Coronary artery (tissue), 2 donors: ENCODE measurements around the gene SUZ12.
A peak's percentile ranks its signal among the peaks of the same experiment; 100 is the strongest.
"Not testable (repeated sequence)": the region's sequence is repeated elsewhere in the genome, so short reads cannot be mapped to it uniquely, and the experiment has no call there.

Experiments
- DNase-seq: peaks from one replicate; pipeline ENCODE4 v3.0.0-alpha.2; 2017; ENCODE audit warnings: low spot score
- H3K27ac ChIP-seq, 2 donors: fragments of 200-600 bp; sonication (generic); one replicate each; pipeline ENCODE4 v1.5.1; 2016 to 2019
- H3K4me3 ChIP-seq: fragments of 200-600 bp; sonication (generic); 2 replicates; pipeline ENCODE4 v1.5.1; 2016; ENCODE audit warnings: mild to moderate bottlenecking, moderate library complexity
- TF ChIP-seq, protein P1 (sequence below): fragments of 200-600 bp; sonication (generic); IDR thresholded peaks from one replicate; pipeline ENCODE4 v1.5.1; 2019; ENCODE audit warnings: antibody characterized with exemption

The SUZ12 gene

DNA sequence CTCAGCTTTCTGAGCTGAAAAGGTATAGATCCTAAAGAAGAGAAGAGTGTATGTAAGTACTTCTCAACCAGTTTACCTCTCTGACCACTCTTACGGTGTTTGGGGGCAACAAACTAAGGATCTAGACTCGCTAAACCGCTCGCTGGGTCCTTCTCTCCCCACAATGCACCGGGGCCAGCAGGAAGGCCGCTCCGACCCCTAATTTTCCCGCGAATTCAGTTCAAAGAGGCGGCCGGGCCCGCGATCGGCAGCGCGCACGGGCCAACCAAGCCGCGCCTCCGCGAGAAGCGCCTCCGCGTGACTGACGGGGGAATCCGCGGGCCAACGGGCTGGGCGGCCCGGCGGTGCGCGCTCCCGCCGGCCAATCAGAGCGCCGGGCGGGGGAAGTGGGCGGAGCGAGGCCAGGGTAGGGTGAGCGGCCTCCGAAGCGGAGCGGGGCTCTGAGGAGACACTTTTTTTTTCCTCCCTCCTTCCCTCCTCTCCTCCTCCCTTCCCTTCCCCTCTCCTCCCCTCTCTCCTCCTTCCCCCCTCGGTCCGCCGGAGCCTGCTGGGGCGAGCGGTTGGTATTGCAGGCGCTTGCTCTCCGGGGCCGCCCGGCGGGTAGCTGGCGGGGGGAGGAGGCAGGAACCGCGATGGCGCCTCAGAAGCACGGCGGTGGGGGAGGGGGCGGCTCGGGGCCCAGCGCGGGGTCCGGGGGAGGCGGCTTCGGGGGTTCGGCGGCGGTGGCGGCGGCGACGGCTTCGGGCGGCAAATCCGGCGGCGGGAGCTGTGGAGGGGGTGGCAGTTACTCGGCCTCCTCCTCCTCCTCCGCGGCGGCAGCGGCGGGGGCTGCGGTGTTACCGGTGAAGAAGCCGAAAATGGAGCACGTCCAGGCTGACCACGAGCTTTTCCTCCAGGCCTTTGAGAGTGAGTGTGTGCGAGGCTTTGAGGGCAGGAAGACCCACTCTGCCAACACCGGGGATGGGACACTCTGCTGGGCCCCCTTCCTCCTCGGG lies at the start of gene SUZ12:
TSS of gene SUZ12 (plus strand) at position 393 of the 995 bp plus-strand sequence. CDS start at position 633, 240 bp downstream.
- Histone ChIP-seq H3K4me3 (peak within 1 kb of the TSS; percentile 87), H3K27ac (peak within 1 kb of the TSS; percentile 70 to 96)
- peak; percentile 89 for DNase-seq

DNA sequence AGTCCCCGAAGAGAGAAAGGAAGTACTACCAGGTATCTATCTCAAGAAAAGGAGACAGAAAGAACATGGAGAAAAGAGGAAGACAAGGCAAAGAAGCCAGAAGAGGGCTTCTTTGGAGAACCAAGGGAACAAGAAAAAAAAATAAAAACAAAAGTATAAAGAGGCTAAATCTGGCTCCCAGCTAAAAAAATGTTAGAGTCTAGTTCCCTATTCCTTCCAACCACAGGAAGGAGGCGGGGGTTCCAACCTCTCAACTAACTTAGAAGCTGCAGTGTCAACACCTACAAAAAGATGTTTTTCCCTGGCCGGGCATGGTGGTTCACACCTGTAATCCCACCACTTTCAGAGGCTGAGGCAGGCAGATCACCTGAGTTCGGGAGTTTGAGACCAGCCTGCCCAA lies 48.7 kb upstream of the SUZ12 start:
- DNase-seq, result no peak
- no peak overlapping the region for H3K27ac ChIP-seq
- no peak overlapping the region for H3K4me3 ChIP-seq
- TF ChIP-seq, protein P1, sequence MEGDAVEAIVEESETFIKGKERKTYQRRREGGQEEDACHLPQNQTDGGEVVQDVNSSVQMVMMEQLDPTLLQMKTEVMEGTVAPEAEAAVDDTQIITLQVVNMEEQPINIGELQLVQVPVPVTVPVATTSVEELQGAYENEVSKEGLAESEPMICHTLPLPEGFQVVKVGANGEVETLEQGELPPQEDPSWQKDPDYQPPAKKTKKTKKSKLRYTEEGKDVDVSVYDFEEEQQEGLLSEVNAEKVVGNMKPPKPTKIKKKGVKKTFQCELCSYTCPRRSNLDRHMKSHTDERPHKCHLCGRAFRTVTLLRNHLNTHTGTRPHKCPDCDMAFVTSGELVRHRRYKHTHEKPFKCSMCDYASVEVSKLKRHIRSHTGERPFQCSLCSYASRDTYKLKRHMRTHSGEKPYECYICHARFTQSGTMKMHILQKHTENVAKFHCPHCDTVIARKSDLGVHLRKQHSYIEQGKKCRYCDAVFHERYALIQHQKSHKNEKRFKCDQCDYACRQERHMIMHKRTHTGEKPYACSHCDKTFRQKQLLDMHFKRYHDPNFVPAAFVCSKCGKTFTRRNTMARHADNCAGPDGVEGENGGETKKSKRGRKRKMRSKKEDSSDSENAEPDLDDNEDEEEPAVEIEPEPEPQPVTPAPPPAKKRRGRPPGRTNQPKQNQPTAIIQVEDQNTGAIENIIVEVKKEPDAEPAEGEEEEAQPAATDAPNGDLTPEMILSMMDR, result no peak

DNA sequence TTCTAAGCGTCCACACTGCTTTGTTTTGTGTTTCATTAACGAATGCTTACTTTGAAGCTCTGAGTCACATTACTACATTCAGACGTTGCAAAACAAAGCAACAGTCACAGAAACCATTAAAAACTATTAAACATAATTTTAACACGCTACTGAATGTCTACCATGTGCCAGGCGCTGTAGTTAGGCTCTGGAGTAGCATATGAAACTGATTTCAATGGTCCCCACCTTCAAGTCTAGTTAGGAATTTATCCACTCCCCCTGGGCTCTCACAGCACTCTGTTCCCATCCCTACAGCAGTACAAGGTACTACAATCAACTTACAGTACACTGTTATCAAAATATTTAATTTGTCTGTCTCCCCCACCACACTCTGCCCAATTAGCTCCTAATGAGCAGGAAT lies 35.9 kb upstream of the SUZ12 start:
- no peak overlapping the region for H3K27ac ChIP-seq
- peak overlapping the region; percentile 81 for H3K4me3 ChIP-seq
- DNase-seq, result no peak
- TF ChIP-seq, protein P1, result no peak

DNA sequence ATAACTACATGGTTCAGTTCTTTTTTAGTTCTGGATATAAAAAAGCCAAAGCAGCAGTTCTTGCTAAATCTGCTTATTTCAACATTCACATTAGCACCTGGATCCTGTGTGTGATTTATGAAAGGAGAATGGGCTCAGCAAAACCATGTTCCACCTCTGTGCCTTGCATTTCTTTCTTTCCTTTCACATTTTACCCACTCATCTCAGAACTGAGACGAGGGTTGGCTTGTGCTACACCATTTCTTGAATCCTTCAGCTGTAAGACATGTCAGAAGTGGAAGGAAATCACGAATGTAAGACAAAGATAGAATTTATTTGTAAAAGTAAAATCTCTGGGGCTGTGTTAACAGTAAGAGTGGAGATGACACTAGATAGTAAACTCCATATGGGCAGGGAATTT lies 34.1 kb upstream of the SUZ12 start:
- Histone ChIP-seq H3K4me3 (no peak overlapping the region), H3K27ac (no peak overlapping the region)
- TF ChIP-seq, protein P1, result no peak
- DNase-seq, result no peak

DNA sequence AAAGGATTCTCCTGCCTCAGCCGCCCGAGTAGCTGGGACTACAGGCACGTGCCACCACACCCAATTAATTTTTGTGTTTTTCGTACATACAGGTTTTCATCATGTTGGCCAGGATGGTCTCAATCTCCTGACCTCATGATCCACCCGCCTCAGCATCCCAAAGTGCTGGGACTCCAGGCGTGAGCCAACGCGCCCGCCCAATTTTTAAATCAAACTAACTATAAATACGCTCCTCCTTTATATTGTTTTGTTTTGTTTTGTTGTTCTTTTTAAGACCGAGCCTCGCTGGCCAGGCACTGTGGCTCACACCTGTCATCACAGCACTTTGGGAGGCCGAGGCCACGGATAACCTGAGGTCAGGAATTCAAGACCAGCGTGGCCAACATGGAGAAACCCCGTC lies 33.4 kb upstream of the SUZ12 start:
- Histone ChIP-seq H3K27ac (no peak overlapping the region), H3K4me3 (no peak overlapping the region)
- TF ChIP-seq, protein P1, result no peak
- no peak for DNase-seq

DNA sequence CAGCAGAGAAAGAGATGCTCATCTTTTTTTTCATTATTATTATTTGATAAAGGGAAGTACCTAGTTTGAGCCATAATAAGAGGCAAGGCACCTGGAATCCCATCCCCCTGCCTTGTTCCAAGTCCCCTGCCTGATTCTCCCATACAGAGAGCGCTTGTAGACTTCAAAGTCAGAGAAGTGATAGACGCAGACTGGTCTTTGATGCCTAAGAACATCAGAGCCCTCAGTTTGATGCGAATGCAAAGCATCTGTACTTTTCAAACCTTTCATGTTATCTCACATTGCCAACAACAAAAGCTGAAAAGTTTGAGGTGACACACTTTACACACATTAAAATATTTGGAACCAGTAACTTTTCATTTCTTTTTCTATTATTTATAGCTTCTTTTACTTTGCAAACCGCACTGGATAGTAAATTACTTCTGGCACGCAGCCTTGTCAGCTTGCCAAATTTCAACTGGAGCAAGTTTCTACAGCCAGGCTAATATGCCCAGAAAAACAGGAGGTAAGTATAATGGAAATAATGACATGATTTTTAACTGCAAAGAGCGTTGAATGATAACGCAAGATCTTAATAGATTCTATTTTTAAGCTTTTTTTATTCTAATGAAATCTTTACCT lies 29.4 kb upstream of the SUZ12 start:
- DNase-seq, result no peak
- Histone ChIP-seq H3K4me3 (no peak overlapping the region), H3K27ac (no peak overlapping the region)
- TF ChIP-seq, protein P1, result no peak

DNA sequence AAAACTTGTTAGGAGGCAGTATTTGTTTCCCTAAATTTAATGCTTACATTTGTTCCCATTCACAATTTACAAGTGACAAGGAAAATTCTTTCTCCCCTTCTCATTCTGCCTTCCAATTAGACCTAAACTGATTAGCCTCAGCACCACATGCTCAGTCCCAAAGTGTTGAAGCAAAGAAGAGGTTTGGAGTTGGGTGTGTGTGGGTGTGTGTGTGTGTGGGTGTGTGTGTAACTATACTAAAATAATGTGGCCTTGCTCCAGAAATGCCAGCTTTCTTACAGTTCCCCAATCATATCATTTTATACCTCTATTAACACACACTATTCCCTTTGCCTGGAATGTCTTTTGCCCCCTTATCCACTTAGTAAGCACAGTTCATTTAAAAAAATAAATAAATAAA lies 28.4 kb upstream of the SUZ12 start:
- no peak overlapping the region for H3K27ac ChIP-seq
- TF ChIP-seq, protein P1, result no peak
- no peak overlapping the region for H3K4me3 ChIP-seq
- no peak for DNase-seq

DNA sequence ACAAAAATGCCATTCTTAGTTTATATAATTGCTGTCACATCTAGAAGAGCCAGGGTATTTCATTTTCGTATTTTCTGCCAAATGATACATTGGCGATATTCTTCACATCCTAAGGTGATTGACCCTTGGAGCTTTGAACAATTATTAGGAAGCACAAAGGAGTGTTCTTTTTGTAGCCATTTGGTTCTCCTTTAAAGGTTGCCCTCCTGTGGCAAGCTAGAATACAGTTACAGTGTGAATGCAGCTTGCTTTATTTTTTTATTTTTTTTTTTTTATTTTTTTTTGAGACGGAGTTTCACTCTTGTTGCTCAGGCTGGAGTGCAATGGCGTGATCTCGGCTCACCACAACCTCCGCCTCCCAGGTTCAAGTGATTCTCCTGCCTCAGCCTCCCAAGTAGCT lies 24.1 kb upstream of the SUZ12 start:
- not testable (repeated sequence) for H3K4me3 ChIP-seq, DNase-seq

More for the DNA sequence above, 24.1 kb upstream of the SUZ12 start:
- H3K27ac ChIP-seq, result not testable (repeated sequence)
